ENCODE data around the gene PYGB.
"Not testable (repeated sequence)": the region's sequence is repeated elsewhere in the genome, so short reads cannot be mapped to it uniquely, and the experiment has no call there.

The PYGB gene

DNA sequence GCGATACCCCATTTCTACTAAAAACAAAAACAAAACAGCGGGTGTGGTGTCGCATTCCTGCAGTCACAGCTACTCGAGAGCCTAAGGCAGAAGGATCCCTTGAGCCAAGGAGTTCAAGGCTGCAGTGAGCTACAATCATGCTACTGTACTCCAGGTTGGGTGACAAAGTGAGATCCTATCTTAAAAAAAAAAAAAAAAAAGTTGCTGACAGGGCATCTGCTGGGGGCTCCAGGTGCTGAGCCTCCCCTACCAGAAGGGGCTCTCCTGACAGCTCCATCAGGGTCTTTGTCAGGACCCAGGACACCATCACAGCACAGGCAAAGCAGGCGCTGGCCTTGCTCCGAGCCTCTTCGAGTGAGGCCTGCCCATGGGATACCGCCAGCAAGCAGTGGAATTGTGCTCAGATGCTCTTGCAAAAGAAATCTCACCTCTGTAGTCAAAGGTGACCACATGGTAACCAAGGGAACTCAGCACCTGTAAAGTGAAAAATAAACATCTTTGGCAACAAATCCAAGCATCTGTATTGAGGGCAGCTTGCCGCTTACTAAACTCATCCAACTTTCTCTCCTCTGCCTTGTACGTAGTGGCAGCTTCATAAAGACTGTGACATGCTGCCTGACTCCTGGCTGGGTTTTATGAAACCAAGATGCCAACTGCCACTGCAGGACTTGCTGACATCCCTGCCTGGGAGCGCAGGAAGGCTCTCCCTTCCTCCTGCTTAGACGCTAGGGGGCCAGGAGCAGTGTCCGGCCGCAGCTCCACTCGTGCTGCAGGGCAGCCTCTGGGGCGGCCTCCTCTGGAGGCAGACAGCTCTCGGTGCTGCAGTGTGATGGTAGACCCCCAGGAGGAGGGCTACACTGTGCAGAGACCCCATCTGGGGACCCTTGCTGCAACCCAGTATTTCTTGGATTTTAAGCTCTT lies 66.9 kb downstream of the PYGB start:
- ATAC-seq, result no peak

DNA sequence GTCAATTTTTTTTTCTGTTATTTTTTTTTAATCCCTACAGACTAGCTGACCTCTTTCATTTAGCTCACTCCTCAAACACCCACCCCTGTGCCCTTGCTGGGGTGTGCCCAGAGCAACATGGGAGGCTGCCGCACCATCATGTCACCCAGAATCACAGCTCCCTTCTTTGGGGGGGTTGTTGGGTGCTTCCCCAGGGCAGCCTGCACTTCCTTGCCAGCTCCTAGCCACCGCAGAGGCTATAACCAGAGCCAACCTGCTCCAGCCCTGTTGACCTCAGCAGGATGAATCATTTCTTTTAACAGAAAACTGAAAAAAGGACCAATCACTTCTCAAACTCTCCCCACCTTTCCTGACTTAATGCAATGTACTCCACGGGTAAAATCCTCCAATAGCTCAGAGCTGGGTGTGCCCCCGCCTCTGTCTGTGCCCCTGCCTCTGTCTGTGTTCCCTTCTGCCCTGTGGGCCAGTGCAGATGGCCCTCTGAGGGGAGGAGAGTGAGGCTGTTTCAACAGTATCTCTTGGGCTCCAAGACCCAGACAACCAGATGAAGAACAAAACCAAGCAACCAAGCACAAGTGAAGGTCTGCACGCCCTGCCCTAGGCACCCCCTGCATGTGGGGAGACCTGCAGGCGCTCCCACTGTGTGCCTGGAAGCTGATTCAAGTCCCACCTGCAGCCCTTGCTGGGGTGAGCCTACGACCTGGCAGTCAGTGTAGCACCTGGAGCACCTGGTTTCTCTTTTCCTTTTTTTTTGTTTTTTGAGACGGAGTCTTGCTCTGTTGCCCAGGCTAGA lies 67.7 kb downstream of the PYGB start:
- ATAC-seq, result no peak

DNA sequence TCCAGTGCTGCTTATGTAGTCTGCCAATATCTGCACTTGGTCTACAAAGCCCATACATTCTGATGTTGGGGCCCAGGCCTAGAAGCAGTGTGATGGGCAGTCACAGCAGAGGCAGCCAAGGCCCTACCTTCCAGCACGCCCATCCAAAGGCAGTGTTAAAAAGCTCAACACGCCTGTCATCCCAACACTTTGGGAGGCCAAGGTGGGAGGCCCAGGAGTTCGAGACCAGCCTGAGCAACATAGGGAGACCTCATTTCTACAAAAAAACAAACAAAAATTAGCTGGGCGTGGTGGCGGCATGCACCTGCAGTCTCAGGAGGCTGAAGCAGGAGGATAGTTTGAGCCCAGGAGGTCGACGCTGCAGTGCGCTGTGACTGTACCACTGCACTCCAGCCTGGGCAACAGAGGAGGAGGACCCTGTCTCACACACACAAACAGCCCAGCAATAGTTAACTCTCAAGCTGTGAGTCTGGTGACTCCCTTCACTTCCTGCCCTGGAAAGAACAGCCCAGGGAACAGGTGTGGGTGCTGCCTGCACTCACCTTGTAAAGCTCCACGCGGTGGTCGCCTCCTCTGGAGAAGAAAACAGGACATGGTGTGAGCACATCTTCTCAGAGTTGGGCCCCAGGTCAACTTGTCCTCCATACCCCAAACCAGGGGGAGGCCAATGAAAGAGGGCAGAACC lies 68.8 kb downstream of the PYGB start:
- no peak for ATAC-seq

DNA sequence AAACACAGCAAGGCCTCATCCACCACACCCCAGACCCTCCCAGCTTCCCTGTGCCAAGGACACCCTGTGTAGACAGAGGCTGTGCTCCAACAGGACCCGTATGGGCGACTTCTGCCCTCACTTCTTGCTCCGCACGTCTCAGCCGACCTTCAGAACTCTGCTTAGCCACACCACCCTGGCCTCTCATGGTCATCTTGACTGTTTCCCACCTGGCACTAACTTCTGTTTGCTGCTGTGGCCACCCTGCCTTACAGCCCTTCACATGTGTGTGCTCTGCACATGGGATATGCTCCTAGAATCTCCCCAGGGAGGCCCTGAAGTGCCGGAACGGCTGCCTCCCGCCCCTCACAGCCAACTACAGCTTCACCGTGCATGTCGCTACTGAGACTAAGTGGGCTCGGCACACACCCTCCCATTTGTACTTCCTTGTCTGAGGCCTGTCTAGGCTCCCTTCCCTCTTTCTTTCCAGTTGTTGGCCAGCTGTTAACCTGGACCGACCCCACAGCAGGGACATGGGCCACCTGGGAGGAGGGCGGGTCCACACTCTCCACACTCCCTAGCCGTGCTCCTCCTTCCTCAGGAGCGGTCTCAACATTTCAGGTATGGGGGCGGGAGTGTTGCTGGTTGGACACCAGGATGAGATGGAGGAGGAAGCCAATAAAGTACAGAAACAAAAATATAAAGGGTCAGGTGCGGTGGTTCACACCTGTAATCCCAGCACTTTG lies 69.6 kb downstream of the PYGB start:
- no peak for ATAC-seq

GRCh38 chr20:25318471-25319240 lies 70.8 kb downstream of the PYGB start:
- ATAC-seq, result peak; percentile 24 to 41

GRCh38 chr20:25319241-25320034 lies 71.6 kb downstream of the PYGB start:
- ATAC-seq, result no peak

- no peak for ATAC-seq
These were observed 72.3 kb downstream of the PYGB start for GRCh38 chr20:25320035-25320800.

- peak in 1 of 2 donors; percentile 41 for ATAC-seq
These were observed 73.5 kb downstream of the PYGB start for GRCh38 chr20:25321262-25321831.

GRCh38 chr20:25321991-25322390 lies 74.1 kb downstream of the PYGB start:
- ATAC-seq, result no peak

DNA sequence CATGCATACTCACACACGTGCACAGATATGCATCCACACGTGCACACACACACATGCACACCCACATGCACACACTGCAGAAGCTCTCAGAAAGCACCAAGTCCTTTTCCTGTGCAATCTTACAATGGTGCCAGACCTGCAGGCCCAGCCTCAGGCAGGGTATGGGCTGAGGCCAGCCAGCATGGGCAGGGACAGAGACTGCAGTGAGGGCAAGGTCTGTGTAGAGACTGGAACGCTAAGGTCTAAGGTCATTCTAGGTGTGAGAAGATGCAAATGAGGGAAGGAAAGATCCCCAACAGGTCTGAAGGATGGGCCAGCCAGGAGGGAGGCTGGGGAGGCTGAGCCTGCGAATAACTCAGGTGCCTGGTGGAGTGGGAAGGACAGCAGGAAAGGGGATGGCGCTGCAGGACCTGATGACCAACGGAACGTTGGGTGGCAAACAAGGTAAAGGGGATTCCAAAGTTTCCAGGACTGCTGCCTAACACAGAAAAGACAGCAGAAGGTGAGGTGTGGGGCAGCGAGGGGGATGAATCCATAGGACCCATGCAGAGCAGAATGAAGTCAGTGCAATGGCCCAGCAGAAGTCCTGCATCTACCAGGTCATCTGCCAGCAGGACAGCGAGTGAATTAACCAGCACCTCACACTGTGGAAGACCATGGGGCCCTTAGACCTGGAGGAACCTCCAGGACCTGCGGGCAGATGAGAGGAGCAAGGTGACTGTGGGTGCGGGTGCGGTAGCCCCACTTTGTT lies 75.8 kb downstream of the PYGB start:
- ATAC-seq, result no peak

DNA sequence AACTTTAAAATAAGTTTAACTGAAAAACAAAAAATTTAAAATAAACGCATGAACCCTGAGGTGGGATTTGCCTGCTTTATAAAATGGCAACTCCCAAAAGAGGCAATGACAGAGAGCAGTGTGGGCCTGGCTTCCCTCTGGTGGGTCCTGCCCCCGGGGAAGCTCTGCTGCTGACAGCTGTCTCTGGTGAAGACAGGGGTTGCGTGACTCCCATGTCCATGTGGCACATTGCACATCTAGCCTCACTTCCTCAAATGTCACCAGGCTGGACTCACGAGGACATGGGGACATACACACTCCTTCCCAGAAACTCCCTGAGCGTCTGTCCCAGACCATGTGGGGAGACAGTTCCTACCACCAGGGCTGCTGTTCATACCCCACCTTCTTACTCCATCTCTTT lies 76.5 kb downstream of the PYGB start:
- ATAC-seq, result no peak

DNA sequence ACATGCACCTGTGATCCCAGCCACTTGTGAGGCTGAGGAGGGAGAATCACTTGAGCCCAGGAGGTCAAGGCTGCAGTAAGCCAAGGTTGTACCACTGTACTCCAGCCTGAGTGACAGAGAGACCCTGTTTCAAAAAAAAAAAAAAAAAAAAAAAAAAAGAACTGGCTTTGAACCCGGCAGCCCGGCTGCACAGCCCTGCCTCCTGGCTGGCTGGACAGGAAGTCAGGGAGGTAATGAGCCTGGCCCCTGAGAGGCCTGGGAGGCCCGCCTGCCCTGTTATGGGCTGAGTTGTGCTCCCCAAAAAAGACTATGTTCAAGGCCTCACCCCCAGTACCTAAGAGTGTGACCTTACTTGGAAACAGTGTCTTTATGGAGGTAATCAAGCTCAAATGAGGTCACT lies 77.2 kb downstream of the PYGB start:
- no peak for ATAC-seq

GRCh38 chr20:25325997-25326396 lies 78.1 kb downstream of the PYGB start:
- ATAC-seq, result no peak

GRCh38 chr20:25327521-25328235 lies 79.8 kb downstream of the PYGB start:
- ATAC-seq, result no peak

DNA sequence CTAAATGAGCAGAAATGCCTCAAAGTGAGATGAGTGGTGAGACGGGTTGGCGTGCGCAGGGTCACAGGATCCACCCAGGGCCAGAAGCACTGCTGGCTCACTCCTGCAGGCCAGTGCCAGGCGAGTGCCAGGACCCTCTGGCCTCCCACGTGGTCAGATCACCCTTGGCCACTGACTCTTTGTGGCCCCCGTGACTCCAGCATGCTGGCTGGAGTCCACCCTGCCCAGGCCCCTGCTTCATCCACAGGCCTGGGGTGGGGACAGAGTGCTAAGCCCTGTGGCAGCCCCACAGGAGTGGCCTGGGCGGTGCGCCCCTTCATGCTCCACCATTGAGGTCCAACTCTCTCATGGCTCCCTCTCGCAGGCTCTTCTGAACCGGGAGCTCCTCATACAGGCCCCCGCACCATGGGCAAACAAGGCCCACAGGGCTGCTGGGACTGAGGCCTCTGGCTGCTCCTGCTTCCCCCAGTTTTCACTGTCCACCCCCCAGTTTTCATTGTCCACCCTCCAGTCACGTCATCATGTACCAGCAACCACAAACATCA lies 81.1 kb downstream of the PYGB start:
- ATAC-seq, result no peak

GRCh38 chr20:25334972-25335371 lies 87.1 kb downstream of the PYGB start:
- ATAC-seq, result not testable (repeated sequence)

DNA sequence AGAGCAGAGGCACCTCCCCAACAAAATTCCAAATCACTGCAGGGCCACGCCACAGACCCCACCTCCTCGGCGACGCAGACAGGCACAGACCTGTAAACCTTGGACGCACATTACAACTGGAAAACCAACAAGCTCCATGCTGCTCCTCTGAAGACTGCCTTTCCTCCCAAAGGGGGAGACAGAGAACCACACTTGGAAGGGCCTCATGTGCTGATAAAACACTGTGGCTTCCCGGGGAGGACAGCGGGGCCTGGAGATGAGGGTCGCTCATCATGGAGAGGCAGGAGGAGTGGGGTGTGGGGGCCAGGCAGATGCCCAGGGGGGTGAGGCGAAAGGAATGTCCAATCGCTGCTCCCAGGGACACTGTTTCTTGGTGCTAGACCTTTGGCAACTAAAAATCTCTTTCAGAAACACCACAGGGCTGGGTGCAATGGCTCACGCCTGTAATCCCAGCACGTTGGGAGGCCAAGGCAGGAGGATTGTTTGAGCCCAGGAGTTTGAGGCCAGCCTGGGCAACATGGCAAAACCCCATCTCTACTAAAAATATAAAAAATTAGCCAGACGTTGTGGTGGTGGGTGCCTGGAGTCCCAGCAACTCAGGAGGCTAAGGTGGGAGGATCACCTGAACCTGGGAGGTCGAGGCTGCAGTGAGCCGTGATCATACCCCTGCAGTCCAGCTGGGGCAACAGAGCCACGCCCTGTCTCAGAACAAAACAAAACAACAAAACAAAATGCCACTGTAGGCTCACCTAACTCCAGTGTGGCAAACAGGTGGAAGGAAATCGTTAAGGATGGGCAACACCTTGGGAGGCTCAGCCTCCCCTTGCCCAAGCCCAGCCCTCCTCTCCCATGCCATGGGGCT lies 88.9 kb downstream of the PYGB start:
- ATAC-seq, result no peak

All from activated CD4-positive, CD25-positive, alpha-beta regulatory T cell treated with anti-CD3 and anti-CD28 coated beads, Interleukin-2, amount 50 U/mL, for 24 hours (primary cell).